Subcutaneous adipose tissue (tissue), 4 donors: ENCODE measurements around the gene CMIP. TPM values are rescaled to one million over a fixed set of nuclear protein-coding genes. Genes with fewer than 3 reads are reported as not detected.

Experiments
- CTCF ChIP-seq: fragments of 450-650 bp; IDR thresholded peaks from one replicate; pipeline ENCODE4 v1.5.1; 2016; ENCODE audit warnings: low read depth, mild to moderate bottlenecking, control low read depth, antibody characterized with exemption, moderate library complexity
- total RNA-seq, 4 donors: library from RNA; depleted of rRNA; stranded (reverse); fragments of >200 nt; gene quantifications; one replicate each; pipeline ENCODE4 v1.1.0, GENCODE V29; 2016

Gene CMIP
- total RNA-seq, 4 donors from 2014 or later = 19.9 to 40.3 (median 26.0) TPM

- no peak for TF ChIP-seq CTCF
Observed at GRCh38 chr16:81624760-81625543, 180.3 kb downstream of the CMIP start.

GRCh38 chr16:81625544-81626153 lies 181.0 kb downstream of the CMIP start:
- no peak for TF ChIP-seq CTCF

GRCh38 chr16:81626181-81626674 lies 181.6 kb downstream of the CMIP start:
- no peak for TF ChIP-seq CTCF

- no peak for TF ChIP-seq CTCF
Observed at GRCh38 chr16:81627024-81627423, 182.4 kb downstream of the CMIP start.

GRCh38 chr16:81627729-81628244 lies 183.2 kb downstream of the CMIP start:
- TF ChIP-seq CTCF = no peak

- no peak for TF ChIP-seq CTCF
Observed at GRCh38 chr16:81629034-81629802, 184.6 kb downstream of the CMIP start.
